Transverse colon (tissue), 4 donors: Measurements from ENCODE around the gene OR5P2. TPM values are rescaled to one million over a fixed set of nuclear protein-coding genes. Genes with fewer than 3 reads are reported as not detected.

Experiments
- DNase-seq: peaks from one replicate; pipeline ENCODE4 v3.0.0-alpha.2; 2019
- H3K27ac ChIP-seq, 4 donors: fragments of 200-600 bp; sonication (generic); 2 replicates each; pipeline ENCODE4 v1.5.1; 2016 to 2018; ENCODE audit warnings: inconsistent platforms in 4 of 4
- H3K27me3 ChIP-seq: fragments of 200-600 bp; sonication (generic); 2 replicates; pipeline ENCODE4 v1.5.1; 2017; ENCODE audit warnings: inconsistent platforms
- H3K36me3 ChIP-seq, 4 donors: fragments of 200-600 bp; sonication (generic); 2 replicates each; pipeline ENCODE4 v1.5.1; 2017 to 2019; ENCODE audit warnings: inconsistent platforms in 4 of 4
- H3K4me1 ChIP-seq, 4 donors: fragments of 200-600 bp; sonication (generic); 2 replicates each; pipeline ENCODE4 v1.5.1; 2017 to 2020; ENCODE audit warnings: inconsistent platforms in 4 of 4
- H3K4me3 ChIP-seq, 4 donors: fragments of 200-600 bp; sonication (generic); 1 replicate in 1 of 4; 2 replicates in 3 of 4; pipeline versions ENCODE4 v1.5.1 to v1.6.1; 2017 to 2019; ENCODE audit warnings: inconsistent platforms in 4 of 4
- H3K9me3 ChIP-seq, 2 donors: fragments of 200-600 bp; sonication (generic); 2 replicates each; pipeline ENCODE4 v1.5.1; 2017 to 2019; ENCODE audit warnings: inconsistent platforms in 2 of 2
- CTCF ChIP-seq, 5 experiments: fragments of 200-600 bp in 3 of 5; fragments of 450-650 bp in 2 of 5; sonication (generic) in 3 of 5; IDR thresholded peaks; 1 replicate in 2 of 5; 2 replicates in 3 of 5; pipeline ENCODE4 v1.5.1; 2016 to 2017; ENCODE audit warnings: antibody characterized with exemption in 5 of 5, inconsistent platforms in 3 of 5, mild to moderate bottlenecking in 2 of 5, moderate library complexity in 1 of 5
- EP300 ChIP-seq: sonication (generic); formaldehyde crosslinking; IDR thresholded peaks from one replicate; pipeline ENCODE4 v1.6.1; 2017; ENCODE audit warnings: antibody characterized with exemption, low read depth
- POLR2A ChIP-seq: fragments of 450-650 bp; IDR thresholded peaks from one replicate; pipeline ENCODE4 v1.6.1; 2016; ENCODE audit warnings: antibody characterized with exemption, mild to moderate bottlenecking, moderate library complexity
- POLR2AphosphoS5 ChIP-seq, 3 donors: sonication (generic); formaldehyde crosslinking; IDR thresholded peaks; one replicate each; pipeline ENCODE4 v1.6.1; 2016; ENCODE audit warnings: antibody characterized with exemption in 3 of 3
- WGBS, 2 donors: methylation state at CpG; one replicate each; pipeline ENCODE4 v1.1.5; 2018; ENCODE audit warnings: low coverage in 1 of 2; 5-methylcytosine and 5-hydroxymethylcytosine counted together
- in situ Hi-C, 4 donors: fragments of 200-750 bp; cut with MboI; loops; one replicate each; pipeline versions ENCODE4 v1.15.0 to v1.15.1; 2017; ENCODE audit warnings: low sequenced_read_pairs in 3 of 4, low pct_ligation_motif_present in 1 of 4, low pct_unique_long_range_greater_than_20kb in 1 of 4
- intact Hi-C: fragments of 100-400 bp; cut with DNase I; formaldehyde crosslinking; loops from one replicate; pipeline ENCODE4 v1.15.1; 2023; ENCODE audit warnings: low total_unique reads
- total RNA-seq, 4 donors: library from RNA; depleted of rRNA; stranded (reverse); fragments of >200 nt; gene quantifications; one replicate each; pipeline ENCODE4 v1.1.0, GENCODE V29; 2016

The OR5P2 gene
- total RNA-seq, 4 donors from 2014 or later, result not detected

DNA sequence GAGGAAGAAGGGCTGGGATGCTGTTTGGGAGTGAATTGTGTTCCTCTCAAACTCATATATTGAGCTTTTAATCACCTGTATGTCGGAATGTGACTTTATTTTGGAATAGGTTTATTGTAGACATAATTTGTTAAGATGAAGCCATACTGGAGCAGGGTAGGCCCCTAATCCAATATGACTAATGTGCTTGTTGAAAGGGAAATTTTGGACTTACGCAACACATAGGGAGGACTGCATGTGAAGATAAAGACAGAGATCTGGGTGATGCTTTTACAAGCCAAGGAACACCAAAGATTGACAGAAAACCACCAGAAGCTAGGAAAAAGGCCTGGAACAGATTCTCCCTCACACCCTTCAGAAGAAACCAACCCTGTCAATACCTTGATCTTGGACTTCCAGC is 47.3 kb downstream of the OR5P2 start:
- Histone ChIP-seq H3K4me3 (no peak overlapping the region), H3K4me1 (no peaks in the 10 kb centered on the region), H3K27ac (no peak overlapping the region), H3K36me3 (no peaks in the 10 kb centered on the region), H3K9me3 (no peaks in the 10 kb centered on the region), H3K27me3 (no peaks in the 10 kb centered on the region)
- DNase-seq, result no peak
- in situ Hi-C loops (no loop called here), intact Hi-C loops (no loop called here)
- no peak for TF ChIP-seq CTCF (IDR thresholded peaks at IDR 0.05)
- no peak for TF ChIP-seq POLR2A
- TF ChIP-seq EP300, result no peak
- no peak for TF ChIP-seq POLR2AphosphoS5 (IDR thresholded peaks at IDR 0.05)
- WGBS, 2 donors, result 75 to 76% methylated on average over 2 of the region's 2 CpGs

Other genes starting within 250 kb of the OR5P2 start
- 10 to 100 TPM in 1 of 4 donors, 1 to 10 TPM in 2, not detected in 1; 2.7 to 21.3 (median 4.2) TPM for gene CYB5R2, start 123.4 kb downstream of the OR5P2 start, total RNA-seq
- gene OVCH2, start 90.5 kb downstream of the OR5P2 start, total RNA-seq, result not detected
- gene OR5P3, start 33.9 kb upstream of the OR5P2 start, total RNA-seq, result not detected
- gene OR10A6, start 134.3 kb upstream of the OR5P2 start, total RNA-seq, result not detected
- gene OR10A3, start 144.8 kb upstream of the OR5P2 start, total RNA-seq, result not detected
- gene NLRP10, start 168.5 kb upstream of the OR5P2 start, total RNA-seq, result not detected
- 100 to 1,000 TPM; 103 to 873 (median 206) TPM for gene EIF3F, start 190.4 kb upstream of the OR5P2 start, total RNA-seq